Left lung (tissue), 10 donors: ENCODE measurements around the gene PLEKHG4B. TPM values are rescaled to one million over a fixed set of nuclear protein-coding genes. Genes with fewer than 3 reads are reported as not detected.
"Not testable (repeated sequence)": the region's sequence is repeated elsewhere in the genome, so short reads cannot be mapped to it uniquely, and the experiment has no call there.

Experiments used
- ATAC-seq: fragments of 200-7000 bp; cut with Tn5 transposase; one replicate; pipeline ENCODE4 v1.9.1; 2020; ENCODE audit warnings: moderate library complexity
- DNase-seq, 4 donors: peaks; one replicate each; pipeline ENCODE4 v3.0.0-alpha.2; 2013 to 2020
- H3K27ac ChIP-seq, 2 donors: fragments of 200-600 bp; sonication (generic) in 1 of 2; one replicate each; pipeline versions ENCODE4 v1.5.0 to v1.8.0; 2020 to 2021
- H3K27me3 ChIP-seq, 2 donors: fragments of 200-600 bp; sonication (generic) in 1 of 2; one replicate each; pipeline versions ENCODE4 v1.5.0 to v1.8.0; 2020 to 2021
- H3K36me3 ChIP-seq, 2 donors: fragments of 200-600 bp; sonication (generic) in 1 of 2; one replicate each; pipeline versions ENCODE4 v1.5.0 to v1.8.0; 2020 to 2021
- H3K4me1 ChIP-seq, 2 donors: fragments of 200-600 bp; one replicate each; pipeline ENCODE4 v1.8.0; 2021
- H3K4me3 ChIP-seq, 2 donors: fragments of 200-600 bp; sonication (generic) in 1 of 2; one replicate each; pipeline versions ENCODE4 v1.5.0 to v1.8.0; 2020 to 2021; ENCODE audit warnings: mild to moderate bottlenecking in 1 of 2
- H3K9me3 ChIP-seq, 2 donors: fragments of 200-600 bp; sonication (generic) in 1 of 2; one replicate each; pipeline versions ENCODE4 v1.5.0 to v1.8.0; 2020 to 2021
- CTCF ChIP-seq, 2 donors: fragments of 200-600 bp; sonication (generic) in 1 of 2; IDR thresholded peaks; one replicate each; pipeline versions ENCODE4 v1.5.0 to v1.8.0; 2021; ENCODE audit warnings: antibody characterized with exemption in 2 of 2
- intact Hi-C, 2 donors: fragments of 100-400 bp; cut with DNase I; formaldehyde crosslinking; loops; one replicate each; pipeline versions ENCODE4 v1.11.2 to v1.14.2; 2022
- polyA plus RNA-seq, 6 donors: library from polyadenylated mRNA; unstranded; fragments of 120-200 nt; gene quantifications; one replicate each; pipeline ENCODE4 v1.2.1, GENCODE V29; 2013; ENCODE audit not compliant: insufficient read length in 6 of 6
- total RNA-seq, 2 donors: library from RNA; stranded (reverse); fragmentation: NEBNext Ultra II Directional; extraction: Animal tissue kit (Norgen Biotek cat#: 25700); gene quantifications; one replicate each; pipeline ENCODE4 v1.2.1, GENCODE V29; 2021
- donor health status: DM: no; HTN: yes; CAD: no.
- donor health status: DM: no; HTN: no; CAD: no.

Gene PLEKHG4B
- total and polyA plus RNA-seq, 8 donors = 1.2 to 19.5 (median 15.5) TPM

GRCh38 chr5:99815-100214 is 7.8 kb downstream of the PLEKHG4B start:
- Histone ChIP-seq H3K27ac (no peak overlapping the region), H3K36me3 (no peaks in the 10 kb centered on the region), H3K4me3 (no peak overlapping the region), H3K4me1 (no peaks in the 10 kb centered on the region), H3K9me3 (no peaks in the 10 kb centered on the region), H3K27me3 (peaks cover 0 to 48% of the 10 kb centered on the region in 2 donors)
- no peak for DNase-seq
- intact Hi-C loops = no loop called here
- no peak for ATAC-seq
- no peak for TF ChIP-seq CTCF (IDR thresholded peaks at IDR 0.05)

- H3K4me1 ChIP-seq = no peaks in the 10 kb centered on the region
- intact Hi-C loops = no loop called here
- ATAC-seq = no peak
- H3K4me3 ChIP-seq = no peak overlapping the region
- H3K27me3 ChIP-seq = peaks cover 0 to 36% of the 10 kb centered on the region in 2 donors
- no peak for DNase-seq
- no peak overlapping the region for H3K27ac ChIP-seq
- no peaks in the 10 kb centered on the region for H3K9me3 ChIP-seq
- TF ChIP-seq CTCF (IDR thresholded peaks at IDR 0.05) = no peak
- no peaks in the 10 kb centered on the region for H3K36me3 ChIP-seq
These were observed 10.6 kb downstream of the PLEKHG4B start for GRCh38 chr5:102411-103043.

GRCh38 chr5:104106-104505 is 12.1 kb downstream of the PLEKHG4B start:
- H3K36me3 ChIP-seq, DNase-seq, H3K9me3 ChIP-seq, H3K4me3 ChIP-seq, H3K27ac ChIP-seq, intact Hi-C loops, ATAC-seq, H3K4me1 ChIP-seq: not testable (repeated sequence)
- H3K27me3 ChIP-seq = peaks cover 0 to 29% of the 10 kb centered on the region in 2 donors

- Histone ChIP-seq H3K4me3 (no peak overlapping the region), H3K27me3 (peaks cover 0 to 23% of the 10 kb centered on the region in 2 donors), H3K36me3 (no peaks in the 10 kb centered on the region), H3K27ac (no peak overlapping the region), H3K9me3 (no peaks in the 10 kb centered on the region), H3K4me1 (no peaks in the 10 kb centered on the region)
- intact Hi-C loops = no loop called here
- TF ChIP-seq CTCF (IDR thresholded peaks at IDR 0.05) = no peak
- no peak for DNase-seq
- no peak for ATAC-seq
These were observed 12.9 kb downstream of the PLEKHG4B start for GRCh38 chr5:104778-105296.

GRCh38 chr5:105504-106070 is 13.6 kb downstream of the PLEKHG4B start:
- no peak for DNase-seq
- no peaks in the 10 kb centered on the region for H3K4me1 ChIP-seq
- intact Hi-C loops = no loop called here
- no peaks in the 10 kb centered on the region for H3K36me3 ChIP-seq
- TF ChIP-seq CTCF (IDR thresholded peaks at IDR 0.05) = no peak
- peaks cover 0 to 19% of the 10 kb centered on the region in 2 donors for H3K27me3 ChIP-seq
- H3K9me3 ChIP-seq = no peaks in the 10 kb centered on the region
- ATAC-seq = no peak
- no peak overlapping the region for H3K27ac ChIP-seq
- no peak overlapping the region for H3K4me3 ChIP-seq
